Adipose tissue (tissue), 3 donors: ENCODE data around the gene MORN5. TPM values are rescaled to one million over a fixed set of nuclear protein-coding genes. Genes with fewer than 3 reads are reported as not detected.

Source experiments
- H3K27ac ChIP-seq: one replicate; pipeline ENCODE4 v1.5.1; 2013; ENCODE audit warnings: low read depth, low read length
- WGBS, 3 donors: extraction: QIAGEN DNeasy Blood & Tissue Kit; methylation state at CpG; one replicate each; pipeline ENCODE4 v1.1.7; 2013; 5-methylcytosine and 5-hydroxymethylcytosine counted together
- polyA plus RNA-seq, 3 donors: library from polyadenylated mRNA; stranded (reverse); fragments of 200-250 nt; gene quantifications; one replicate each; pipeline ENCODE4 v1.2.3, GENCODE V29; 2013
- donor health status: healthy with polysubstance abuse.
- donor health status: Bipolar disorder and iron deficiency.
- donor health status: healthy.

MORN5 gene
- polyA plus RNA-seq, 3 donors = 0.45 TPM; not detected in 2

DNA sequence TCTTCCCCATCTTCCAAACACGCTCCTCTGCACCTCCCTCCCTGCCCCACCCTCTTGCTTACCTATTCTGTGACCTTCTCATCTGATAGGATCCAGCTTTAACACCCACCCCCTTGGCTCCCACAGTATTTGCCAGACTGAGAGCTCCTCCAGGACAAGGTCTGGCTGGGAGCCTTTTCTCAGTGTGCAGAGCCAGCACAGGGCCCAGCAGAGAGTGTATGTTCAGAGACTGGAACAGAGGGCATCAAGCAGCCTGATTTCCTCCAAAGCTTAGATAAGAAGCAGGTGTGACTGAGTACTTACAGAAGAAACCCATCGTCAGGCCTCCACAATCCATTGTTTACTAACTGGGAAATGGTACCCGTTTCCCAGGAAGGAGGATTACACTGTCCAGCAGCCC lies 42.4 kb downstream of the MORN5 start:
- no peak overlapping the region for H3K27ac ChIP-seq
- WGBS, 3 donors = 52 to 85% (median 80%) methylated on average over 3 of the region's 3 CpGs

DNA sequence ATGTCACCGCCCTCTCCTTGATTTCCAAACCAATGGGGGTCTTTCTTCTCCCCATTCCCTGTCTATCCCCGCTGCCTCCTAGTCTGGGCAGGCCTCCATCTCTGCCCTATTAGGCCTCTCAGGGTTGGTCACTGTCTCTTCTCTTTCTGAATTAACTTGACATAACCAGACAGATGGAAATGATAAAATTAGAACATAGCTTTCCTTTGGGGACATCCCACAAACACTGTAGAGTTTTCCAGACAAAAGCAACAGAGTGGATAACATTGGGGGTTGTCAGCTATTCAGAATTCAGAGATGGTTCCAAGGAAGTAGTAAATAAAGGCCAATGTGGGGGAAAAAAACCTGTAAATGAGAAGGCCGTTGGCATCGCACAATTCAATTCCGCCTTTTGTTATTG lies 44.3 kb downstream of the MORN5 start:
- 85 to 89% (median 87%) methylated on average over 5 of the region's 5 CpGs for WGBS, 3 donors
- H3K27ac ChIP-seq = no peak overlapping the region

DNA sequence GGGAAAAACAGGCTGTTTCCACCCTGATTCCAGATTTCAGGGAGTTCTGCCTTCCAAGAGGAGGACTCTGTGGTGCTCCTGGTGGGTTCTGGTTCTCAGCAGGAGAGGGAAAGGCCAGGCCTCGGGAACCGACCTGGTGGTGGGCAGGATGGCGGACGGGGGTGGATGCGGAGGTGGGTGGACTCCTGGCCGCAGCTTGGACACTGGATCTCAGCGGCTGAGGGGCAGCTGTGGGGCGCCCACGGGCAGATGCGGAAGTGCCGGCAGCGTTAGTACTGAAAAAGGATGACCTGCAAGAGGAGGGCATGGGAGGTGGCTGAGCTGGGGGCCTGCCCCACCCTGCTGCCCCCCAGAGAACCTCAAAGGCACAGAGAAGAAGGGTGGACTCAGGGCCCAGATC lies 44.8 kb downstream of the MORN5 start:
- no peak overlapping the region for H3K27ac ChIP-seq
- WGBS, 3 donors = 81 to 89% (median 84%) methylated on average over 12 of the region's 12 CpGs

DNA sequence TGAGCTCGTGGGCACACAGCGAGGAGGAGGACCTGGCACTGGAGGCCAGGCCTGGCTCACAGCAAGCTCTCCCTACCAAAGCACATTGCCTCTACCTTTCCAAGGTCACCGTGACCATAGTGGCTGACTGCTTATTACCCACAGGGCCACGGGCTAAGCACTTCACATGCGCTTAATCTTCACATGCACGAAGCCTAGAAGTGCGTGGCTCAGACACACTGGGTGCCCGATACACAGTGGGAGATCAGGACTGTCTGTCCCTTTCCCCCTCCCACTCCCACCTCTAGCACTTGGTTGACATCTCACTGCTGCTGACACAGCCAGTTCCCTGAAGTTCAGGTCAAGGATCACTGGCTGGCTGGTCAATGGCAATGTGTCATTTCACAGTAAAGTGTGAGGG lies 45.5 kb downstream of the MORN5 start:
- WGBS, 3 donors = 80 to 96% (median 94%) methylated on average over 8 of the region's 8 CpGs
- H3K27ac ChIP-seq = no peak overlapping the region

DNA sequence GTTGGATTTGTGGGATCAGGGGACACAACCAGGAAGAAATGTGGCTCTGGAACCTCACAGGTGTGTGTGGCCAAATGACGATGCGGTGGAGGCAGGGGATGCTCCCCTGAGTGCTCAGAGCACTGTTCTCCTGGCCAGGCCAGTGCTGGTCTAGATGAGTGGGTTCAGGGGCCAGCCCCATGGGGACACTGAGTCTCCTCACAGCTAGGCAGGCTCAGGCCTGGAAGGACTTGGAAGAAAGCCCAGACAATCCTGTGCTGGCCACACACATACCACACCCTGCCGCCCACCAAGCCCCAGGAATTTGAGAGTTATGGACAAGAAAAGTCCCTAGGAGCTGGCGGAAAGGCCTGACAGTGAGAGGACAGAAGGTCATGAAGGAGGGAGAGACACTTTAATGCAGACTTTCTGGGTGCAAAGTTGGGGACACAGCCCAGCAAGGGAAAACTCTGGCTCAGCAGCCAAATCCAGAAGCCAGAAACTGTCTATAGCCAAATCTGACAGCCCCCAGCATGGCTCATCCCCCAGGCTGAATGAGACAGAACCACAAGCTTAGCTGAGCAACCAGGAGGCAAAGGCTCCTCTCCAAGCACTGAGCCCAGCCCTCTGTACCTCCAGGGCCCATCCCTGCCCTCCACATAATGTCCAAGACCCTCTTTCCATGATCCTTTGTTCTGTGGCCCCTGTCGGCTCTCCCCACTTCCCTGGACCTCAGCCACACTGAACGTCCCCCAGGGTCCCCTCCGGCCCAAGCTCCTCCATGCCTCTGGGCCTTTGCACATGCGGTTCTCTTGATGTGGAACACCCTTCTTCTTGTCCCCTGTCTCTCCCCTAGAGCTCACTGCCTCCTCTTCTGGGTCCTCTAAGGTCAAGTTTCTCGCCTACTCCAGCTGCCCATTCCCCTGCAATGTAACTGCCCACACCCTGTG lies 46.7 kb downstream of the MORN5 start:
- no peak overlapping the region for H3K27ac ChIP-seq
- 76 to 79% (median 77%) methylated on average over 9 of the region's 9 CpGs for whole genome bisulfite sequencing, 3 donors

DNA sequence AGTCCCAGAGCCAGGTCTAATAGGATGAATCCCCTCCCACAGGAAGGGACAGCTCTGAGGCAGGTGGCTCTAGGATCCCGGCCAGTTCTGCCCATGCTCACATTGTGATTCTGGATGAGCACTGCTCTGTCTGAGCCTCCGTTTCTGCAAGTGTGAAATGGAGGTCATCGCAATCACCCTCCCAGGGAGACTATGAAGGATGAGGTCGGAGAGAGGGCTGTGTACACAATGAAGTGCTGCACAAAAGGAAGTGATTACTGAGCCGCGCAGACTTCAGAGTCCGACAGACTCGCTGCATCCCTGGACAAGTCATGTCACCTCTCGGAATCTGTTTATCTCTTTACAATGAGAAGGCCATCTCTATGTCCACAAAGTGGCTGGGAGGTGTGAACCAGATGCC lies 47.4 kb downstream of the MORN5 start:
- no peak overlapping the region for H3K27ac ChIP-seq
- 41 to 83% (median 79%) methylated on average over 9 of the region's 9 CpGs for WGBS, 3 donors

DNA sequence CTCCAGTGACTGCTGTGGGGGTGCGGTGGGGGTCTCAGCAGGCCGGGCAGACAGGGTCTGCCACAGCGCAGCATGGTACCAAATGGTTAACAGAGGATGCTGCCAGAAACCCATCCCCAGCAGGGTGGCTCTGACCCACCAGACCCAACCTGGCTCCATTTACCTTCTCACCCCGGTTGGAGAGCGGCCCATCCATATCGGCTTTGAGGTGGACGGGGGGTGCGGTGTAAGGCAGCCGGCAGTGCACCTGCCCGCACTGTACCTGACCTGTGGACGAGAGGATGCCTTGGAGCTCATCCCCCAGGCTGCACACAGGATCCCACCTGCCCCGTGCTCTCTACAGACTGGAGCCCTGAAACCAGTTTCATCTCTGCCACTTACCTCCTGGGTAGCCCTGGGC lies 49.7 kb downstream of the MORN5 start:
- H3K27ac ChIP-seq = no peak overlapping the region
- WGBS, 3 donors = 91 to 92% (median 91%) methylated on average over 12 of the region's 12 CpGs

DNA sequence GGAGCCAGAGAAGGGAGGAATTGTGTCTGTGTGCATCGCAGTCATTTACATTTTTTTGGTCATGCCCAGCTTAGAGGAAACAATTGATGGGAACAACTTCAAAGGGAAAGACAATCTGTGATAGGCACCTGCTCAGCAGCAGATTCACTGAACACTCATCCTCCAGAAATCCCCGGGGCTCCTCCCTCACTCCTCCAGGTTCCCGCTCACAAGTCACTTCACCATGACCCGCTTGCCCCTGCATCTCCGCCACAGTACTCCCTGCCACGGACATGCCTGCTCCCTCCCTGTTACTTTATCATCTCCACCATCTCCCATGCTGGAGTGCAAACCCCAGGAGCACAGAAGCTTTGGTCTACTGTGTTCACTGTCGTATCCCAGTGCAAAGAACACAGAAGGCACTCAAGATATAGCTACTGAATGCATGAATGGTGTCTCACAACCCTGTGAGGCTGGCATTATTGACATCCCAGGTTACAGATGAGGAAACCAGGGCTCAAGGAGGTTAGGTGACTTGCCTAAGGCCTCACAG lies 52.8 kb downstream of the MORN5 start:
- 73 to 85% (median 76%) methylated on average over 7 of the region's 7 CpGs for WGBS, 3 donors

DNA sequence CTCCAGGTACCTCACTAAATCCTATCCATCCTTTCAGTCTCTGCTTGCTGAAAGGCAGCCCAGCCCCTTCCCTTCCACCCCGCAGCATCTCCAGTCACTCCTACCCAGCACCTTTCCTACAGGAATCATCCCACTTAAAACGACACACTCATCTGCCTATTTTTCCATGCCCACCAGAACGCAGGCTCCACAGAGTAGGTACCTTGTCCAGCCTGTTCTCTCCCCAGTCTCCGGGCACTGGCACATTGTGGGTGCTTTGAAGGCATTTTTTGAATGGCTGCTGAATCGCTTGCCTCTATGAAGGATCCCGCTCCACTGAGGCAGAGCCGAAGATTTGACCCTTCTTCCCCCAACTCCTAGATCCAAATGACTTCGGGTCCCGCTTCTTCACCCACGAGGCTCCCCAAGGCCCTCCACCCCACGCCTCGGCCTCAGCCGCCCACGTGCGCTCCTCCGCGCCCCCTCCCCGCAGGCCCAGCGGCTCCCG lies 53.4 kb downstream of the MORN5 start:
- 37 to 47% (median 45%) methylated on average over 20 of the region's 20 CpGs for WGBS, 3 donors
- no peak overlapping the region for H3K27ac ChIP-seq

More for the DNA sequence above, 52.8 kb downstream of the MORN5 start:
- H3K27ac ChIP-seq = no peak overlapping the region

DNA sequence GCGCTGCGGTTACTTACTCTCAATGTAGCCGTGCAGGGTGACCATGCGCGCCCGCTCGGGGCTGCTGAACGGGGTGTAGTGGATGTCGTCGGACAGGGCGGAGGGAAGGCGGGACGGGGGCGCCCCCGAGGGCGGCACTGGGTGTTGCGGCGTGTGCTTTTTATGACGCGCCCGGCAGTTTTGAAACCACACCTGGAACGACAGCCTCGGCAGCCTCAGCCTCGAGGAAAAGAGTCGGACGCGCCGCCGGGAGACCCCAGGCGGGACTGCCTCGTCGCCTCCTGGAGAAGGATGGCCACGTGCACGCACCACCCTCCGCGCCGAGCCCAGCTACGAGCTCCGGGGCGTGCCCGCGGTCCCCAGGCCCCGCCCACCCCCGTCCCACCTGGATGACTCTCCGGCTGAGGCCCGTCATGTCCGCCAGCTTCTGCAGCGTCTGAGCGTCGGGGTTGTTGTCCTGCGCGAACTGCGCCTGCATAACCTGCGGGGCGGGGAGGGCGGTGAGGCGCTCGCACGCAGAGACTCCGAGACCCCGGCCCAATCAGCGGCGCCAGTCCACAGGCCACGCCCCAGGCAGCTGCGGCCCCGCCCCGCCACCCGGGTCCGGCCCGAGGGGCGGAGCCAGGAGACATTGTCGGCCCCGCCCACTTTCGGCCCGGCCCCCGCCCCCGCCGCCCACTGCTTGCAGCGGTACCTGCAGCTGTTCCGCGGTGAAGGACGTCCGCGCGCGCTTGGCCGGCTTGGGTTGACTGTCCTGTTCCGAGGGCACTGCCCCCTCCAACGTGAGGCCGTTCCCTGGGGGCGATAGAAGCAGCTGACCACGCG lies 54.1 kb downstream of the MORN5 start:
- no peak overlapping the region for H3K27ac ChIP-seq
- WGBS, 3 donors = 10 to 18% (median 12%) methylated on average over 93 of the region's 93 CpGs

DNA sequence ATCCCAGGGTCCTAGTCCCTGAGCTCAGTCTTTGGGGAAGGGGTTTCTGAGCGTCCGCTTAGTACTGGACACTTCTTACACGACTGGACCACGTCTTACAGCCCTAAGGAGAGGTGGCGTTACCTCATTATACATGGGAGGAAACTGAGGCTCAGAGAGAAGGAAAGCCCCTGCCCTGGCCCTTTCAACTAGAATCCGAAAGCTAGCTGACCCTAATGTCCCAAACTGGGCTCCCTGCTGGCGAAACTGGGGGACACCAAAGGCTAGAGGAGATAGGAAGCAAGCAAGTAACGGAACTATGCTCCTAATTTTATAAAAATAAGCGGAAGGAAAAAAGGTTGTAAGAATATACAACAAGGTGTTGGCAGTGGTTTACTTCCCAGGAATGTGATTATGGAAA lies 54.8 kb downstream of the MORN5 start:
- H3K27ac ChIP-seq = no peak overlapping the region
- 37 to 63% (median 62%) methylated on average over 9 of the region's 9 CpGs for WGBS, 3 donors

DNA sequence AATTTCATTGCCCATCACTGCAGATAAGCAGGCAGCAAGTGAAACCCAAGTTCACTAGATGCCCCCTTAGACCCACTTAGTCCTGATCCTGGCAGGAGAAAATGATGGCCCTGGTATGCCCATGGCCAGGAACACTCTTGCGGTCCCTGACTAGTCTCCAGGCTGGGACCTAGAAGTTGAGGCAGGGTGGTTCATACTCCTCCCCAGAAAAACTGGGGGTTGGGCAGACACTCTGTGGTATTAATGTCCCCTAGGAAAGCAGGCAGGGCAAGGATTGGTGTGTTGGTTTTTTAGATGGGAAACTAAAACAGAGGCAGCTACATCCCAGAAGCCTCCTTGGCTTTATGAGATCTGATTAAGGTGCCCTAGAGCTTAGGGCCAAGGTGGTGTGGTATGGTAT lies 56.0 kb downstream of the MORN5 start:
- 92 to 100% (median 100%) methylated on average over 1 of the region's 1 CpG for WGBS, 3 donors
- H3K27ac ChIP-seq = no peak overlapping the region

DNA sequence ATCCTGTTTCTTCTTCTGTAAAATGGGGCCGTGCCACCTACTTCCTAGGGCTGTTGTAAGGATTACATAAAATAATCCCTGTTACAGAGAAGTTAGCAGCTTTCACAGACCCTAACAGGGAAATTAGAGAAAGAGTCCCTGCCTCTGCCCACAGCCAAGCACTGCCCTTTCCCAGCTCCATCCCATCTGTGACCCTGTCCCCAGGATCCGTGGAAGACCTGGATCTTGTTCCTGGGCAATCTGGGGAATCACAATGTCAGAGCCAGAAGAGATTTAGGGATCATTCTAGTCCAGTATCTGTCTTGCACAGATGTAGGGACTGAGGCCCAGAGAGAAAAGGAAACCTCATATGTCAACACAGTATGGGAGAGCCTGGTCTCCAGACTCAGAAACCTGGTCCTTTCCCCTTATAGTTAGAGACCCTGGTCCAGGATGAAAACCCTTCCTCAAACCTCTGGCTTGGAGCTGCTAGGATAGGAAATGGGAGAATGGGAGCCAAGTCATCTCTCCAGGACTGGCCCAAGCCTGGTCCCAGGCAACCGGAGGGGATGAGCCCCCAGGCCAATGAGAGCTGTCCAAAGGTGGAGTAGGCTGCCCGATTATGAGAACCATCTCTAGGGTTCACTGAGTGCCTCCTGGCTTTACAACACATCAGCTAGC lies 56.6 kb downstream of the MORN5 start:
- WGBS, 3 donors = 71 to 73% (median 72%) methylated on average over 4 of the region's 4 CpGs
- no peak overlapping the region for H3K27ac ChIP-seq

DNA sequence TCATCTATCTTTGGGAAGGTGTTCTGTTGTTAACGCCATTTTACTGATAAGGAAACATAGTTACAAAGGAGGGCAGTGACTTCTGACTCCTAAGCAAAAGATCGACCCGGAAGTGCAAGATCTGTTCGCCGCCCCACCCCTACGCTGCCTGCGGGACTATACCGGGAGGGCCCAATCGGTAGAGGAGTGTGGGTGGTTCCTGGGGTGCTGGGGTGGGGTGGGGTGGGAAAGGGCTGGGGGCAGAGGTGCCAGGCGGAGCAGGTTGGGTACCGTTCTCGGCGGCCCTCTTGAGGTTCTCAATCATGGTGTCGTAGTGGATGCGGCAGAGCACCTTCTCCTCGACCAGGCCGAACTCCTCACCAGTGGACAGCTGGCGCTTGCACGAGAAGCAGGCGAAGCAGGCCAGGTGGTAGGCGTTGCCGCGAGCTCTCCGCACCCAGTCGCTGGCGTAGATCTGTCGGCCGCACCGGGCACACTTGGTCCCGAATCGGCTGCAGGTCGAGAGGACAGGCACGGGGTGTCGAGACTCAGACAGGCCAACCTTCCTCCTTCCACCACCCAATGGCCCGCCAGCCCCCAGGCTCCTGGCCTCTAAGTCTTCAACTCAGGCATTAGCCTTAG lies 57.2 kb downstream of the MORN5 start:
- 41 to 61% (median 58%) methylated on average over 35 of the region's 35 CpGs for WGBS, 3 donors
- H3K27ac ChIP-seq = no peak overlapping the region

DNA sequence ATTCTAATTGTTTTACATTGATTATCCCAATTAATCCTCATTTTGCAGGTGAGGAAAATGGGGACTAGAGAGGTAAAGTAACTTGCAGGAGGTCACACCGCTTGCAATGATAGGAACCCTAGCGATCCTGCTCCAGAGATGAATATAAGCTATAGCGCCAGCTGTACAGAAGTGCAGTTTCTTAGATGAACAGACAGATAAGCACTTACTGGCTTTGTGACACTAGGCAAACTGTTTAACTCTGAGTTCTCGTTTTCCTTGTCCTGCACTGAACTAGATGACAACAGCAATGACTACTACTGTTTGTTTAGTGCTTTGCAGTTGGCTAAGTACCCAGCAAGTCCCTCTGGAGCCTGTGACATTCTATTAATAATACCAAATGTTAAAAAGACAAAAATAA lies 57.9 kb downstream of the MORN5 start:
- no peak overlapping the region for H3K27ac ChIP-seq
- 36 to 51% (median 40%) methylated on average over 4 of the region's 4 CpGs for WGBS, 3 donors

DNA sequence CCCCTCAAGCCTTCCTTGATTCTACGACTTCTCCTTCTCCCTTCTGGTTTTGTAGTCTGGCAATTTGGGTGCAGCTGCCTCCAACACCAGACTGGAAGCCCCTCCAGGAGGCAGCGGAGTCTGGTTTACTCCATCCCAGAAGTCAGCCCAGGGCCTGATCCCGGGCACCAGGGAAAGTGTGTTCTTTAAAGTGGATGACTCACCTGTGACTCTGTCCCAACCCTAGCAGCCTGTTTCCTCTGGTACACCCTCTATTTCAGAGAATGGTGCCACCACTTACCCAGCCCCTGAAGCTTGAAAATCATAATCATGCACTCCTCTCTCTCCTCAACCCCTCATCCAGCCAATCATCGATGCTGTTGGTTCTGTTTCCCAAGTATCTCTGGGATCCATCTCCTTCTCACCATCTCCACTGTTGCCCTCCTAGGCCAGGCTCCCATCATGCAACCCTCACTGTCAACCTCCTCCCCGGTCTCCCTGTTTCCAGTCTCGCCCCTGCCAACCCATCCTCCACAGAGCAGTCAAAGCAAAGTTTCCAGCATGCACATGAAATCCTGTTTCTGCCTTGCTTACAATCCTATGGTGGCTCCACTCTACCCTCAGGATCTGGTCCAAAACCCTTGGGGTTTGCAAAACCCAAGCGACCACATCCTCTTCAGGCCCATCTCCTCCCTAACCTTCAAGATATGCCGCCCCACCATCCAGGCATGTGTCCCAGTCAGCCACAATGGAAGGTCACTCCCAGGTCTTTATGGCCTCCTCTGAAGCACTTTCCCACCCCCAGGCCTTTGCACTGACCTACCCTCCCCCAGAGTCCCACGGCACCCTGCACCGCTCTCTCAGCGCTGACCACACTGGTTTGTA lies 58.6 kb downstream of the MORN5 start:
- H3K27ac ChIP-seq = no peak overlapping the region
- WGBS, 3 donors = 36 to 45% (median 38%) methylated on average over 11 of the region's 11 CpGs
